Breast epithelium (tissue), 3 donors: ENCODE results near the gene FSTL5.

Source experiments
- POLR2A ChIP-seq: fragments of 450-650 bp; IDR thresholded peaks from one replicate; pipeline ENCODE4 v1.6.1; 2016; ENCODE audit warnings: antibody characterized with exemption, mild to moderate bottlenecking, moderate library complexity
- POLR2AphosphoS5 ChIP-seq, 3 donors: sonication (generic); formaldehyde crosslinking; IDR thresholded peaks; one replicate each; pipeline ENCODE4 v1.6.1; 2017; ENCODE audit warnings: antibody characterized with exemption in 3 of 3
- TF ChIP-seq, protein P1 (sequence below), 3 donors: fragments of 450-650 bp; IDR thresholded peaks; one replicate each; pipeline ENCODE4 v1.5.1; 2016 to 2017; ENCODE audit warnings: antibody characterized with exemption in 3 of 3, mild to moderate bottlenecking in 3 of 3, moderate library complexity in 3 of 3

DNA sequence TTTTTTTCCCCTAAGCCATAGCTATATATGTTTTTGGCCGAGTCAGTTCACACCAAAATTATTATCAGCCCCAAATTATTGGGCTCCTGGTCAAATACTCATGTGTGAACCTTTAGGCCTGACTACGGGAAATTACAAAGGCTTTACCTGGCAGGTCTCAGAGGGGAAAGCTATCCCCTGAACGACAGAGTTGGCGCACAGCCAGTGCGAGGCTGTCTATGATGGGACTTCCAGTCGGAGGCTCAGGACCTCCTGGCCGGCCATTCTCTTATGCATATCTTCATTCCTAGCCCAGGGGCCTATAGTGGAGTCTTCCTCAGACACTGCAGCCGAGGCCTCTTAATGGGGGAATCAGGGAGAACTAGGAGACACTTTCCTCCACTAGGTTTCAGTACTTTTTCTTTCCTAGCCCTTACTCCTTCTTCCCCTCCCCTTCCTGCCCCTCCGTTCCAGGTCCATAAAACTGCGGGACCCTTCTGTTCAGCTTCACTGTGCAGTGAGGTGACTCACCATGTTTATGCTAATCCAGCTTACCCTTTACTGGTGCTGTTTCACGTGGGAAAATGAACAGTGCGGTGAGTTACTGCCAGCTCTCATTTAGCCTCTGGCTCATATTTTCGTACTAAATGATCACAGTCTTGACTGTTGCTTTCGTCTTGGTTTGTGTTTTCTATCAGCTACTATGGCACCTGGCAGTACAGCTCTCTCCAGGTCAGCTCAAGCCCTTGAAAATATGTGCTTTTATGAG is 533.9 kb downstream of the FSTL5 start:
- TF ChIP-seq POLR2AphosphoS5 (IDR thresholded peaks at IDR 0.05), result no peak
- TF ChIP-seq, protein P1, sequence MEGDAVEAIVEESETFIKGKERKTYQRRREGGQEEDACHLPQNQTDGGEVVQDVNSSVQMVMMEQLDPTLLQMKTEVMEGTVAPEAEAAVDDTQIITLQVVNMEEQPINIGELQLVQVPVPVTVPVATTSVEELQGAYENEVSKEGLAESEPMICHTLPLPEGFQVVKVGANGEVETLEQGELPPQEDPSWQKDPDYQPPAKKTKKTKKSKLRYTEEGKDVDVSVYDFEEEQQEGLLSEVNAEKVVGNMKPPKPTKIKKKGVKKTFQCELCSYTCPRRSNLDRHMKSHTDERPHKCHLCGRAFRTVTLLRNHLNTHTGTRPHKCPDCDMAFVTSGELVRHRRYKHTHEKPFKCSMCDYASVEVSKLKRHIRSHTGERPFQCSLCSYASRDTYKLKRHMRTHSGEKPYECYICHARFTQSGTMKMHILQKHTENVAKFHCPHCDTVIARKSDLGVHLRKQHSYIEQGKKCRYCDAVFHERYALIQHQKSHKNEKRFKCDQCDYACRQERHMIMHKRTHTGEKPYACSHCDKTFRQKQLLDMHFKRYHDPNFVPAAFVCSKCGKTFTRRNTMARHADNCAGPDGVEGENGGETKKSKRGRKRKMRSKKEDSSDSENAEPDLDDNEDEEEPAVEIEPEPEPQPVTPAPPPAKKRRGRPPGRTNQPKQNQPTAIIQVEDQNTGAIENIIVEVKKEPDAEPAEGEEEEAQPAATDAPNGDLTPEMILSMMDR (IDR thresholded peaks at IDR 0.05), result no peak
- no peak for TF ChIP-seq POLR2A
